Measurements from ENCODE around the gene LOC101059915.

Gene LOC101059915

DNA sequence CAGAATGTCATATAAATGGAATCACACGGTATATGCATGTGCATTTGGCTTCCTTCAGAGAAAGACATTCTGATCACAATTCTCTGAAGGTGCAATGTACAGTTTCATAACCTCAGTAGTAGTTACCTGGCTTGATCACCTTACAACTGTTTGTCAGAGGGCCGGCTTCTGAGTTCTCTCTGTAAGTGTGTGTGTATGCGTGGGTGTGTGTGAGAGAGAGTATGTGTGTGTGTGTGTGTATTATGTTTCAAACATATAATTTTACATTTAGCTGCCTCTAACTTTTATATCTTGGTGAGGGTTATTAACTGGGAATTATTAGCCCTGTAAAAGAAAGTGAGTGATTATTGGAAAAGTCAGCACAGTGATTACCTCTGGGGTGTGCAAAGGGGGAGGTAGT is 8.0 kb upstream of the LOC101059915 start (continued):
- no peak for TF ChIP-seq E2F8 (IDR thresholded peaks at IDR 0.05; ENCODE audit: low read depth, partially characterized antibody)
- TF ChIP-seq, protein P1, sequence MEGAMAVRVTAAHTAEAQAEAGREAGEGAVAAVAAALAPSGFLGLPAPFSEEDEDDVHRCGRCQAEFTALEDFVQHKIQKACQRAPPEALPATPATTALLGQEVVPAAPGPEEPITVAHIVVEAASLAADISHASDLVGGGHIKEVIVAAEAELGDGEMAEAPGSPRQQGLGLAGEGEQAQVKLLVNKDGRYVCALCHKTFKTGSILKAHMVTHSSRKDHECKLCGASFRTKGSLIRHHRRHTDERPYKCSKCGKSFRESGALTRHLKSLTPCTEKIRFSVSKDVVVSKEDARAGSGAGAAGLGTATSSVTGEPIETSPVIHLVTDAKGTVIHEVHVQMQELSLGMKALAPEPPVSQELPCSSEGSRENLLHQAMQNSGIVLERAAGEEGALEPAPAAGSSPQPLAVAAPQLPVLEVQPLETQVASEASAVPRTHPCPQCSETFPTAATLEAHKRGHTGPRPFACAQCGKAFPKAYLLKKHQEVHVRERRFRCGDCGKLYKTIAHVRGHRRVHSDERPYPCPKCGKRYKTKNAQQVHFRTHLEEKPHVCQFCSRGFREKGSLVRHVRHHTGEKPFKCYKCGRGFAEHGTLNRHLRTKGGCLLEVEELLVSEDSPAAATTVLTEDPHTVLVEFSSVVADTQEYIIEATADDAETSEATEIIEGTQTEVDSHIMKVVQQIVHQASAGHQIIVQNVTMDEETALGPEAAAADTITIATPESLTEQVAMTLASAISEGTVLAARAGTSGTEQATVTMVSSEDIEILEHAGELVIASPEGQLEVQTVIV (IDR thresholded peaks at IDR 0.05; ENCODE audit: borderline replicate concordance, partially characterized antibody): no peak
- TF ChIP-seq, protein P2, sequence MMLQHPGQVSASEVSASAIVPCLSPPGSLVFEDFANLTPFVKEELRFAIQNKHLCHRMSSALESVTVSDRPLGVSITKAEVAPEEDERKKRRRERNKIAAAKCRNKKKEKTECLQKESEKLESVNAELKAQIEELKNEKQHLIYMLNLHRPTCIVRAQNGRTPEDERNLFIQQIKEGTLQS (IDR thresholded peaks at IDR 0.05; ENCODE audit: borderline replicate concordance, extremely low read depth, low read depth, low read length): no peak

GRCh38 chrX:71659959-71660358 is 7.4 kb upstream of the LOC101059915 start:
- intact Hi-C loops (cut with micrococcal nuclease; ENCODE audit: unreplicated experiment): no loop called here
- Histone ChIP-seq H2AFZ (ENCODE audit: control insufficient read depth, low read depth, low read length) (no peak overlapping the region), H3K27ac (ENCODE audit: control insufficient read depth, insufficient read depth) (no peak overlapping the region), H3K9me3 (replicated peaks; ENCODE audit: control insufficient read depth, insufficient read depth, low read length) (no peaks in the 10 kb centered on the region), H3K27me3 (replicated peaks in 1 of 2; ENCODE audit: control insufficient read depth in 2 of 2, insufficient read depth in 2 of 2, low read length in 1 of 2) (no peaks in the 10 kb centered on the region), H3K4me1 (ENCODE audit: control insufficient read depth, insufficient read depth, low read length) (peaks cover 5% of the 10 kb centered on the region), H3K4me2 (ENCODE audit: control insufficient read depth, insufficient read depth) (no peak overlapping the region), H3K79me2 (ENCODE audit: control insufficient read depth, insufficient read depth, low read length) (no peaks in the 10 kb centered on the region), H4K20me1 (ENCODE audit: control insufficient read depth, insufficient read depth) (no peaks in the 10 kb centered on the region), H3K4me3 (no peak overlapping the region), H3K36me3 (ENCODE audit: control insufficient read depth in 2 of 2, insufficient read depth in 2 of 2, low read length in 1 of 2) (no peaks in the 10 kb centered on the region), H3K9ac (ENCODE audit: control insufficient read depth, insufficient read depth, low read length) (no peak overlapping the region)
- ChIA-PET RAD21 (ENCODE audit: unreplicated experiment) (no interaction called here), POLR2A (no interaction called here), CTCF (no interaction called here), SMC1A (ENCODE audit: uncharacterized antibody, unreplicated experiment) (no interaction called here)
- DNase-seq (ENCODE audit: low read depth, low spot score): no peak
- TF ChIP-seq RELA (IDR thresholded peaks at IDR 0.05; ENCODE audit: borderline replicate concordance, partially characterized antibody) (no peak), NFXL1 (IDR thresholded peaks at IDR 0.05; ENCODE audit: borderline replicate concordance) (no peak), TBL1XR1 (IDR thresholded peaks at IDR 0.05; ENCODE audit: low read depth, low read length) (no peak), IKZF1 (conservative IDR thresholded peaks at IDR 0.05) (no peak), NRF1 (conservative IDR thresholded peaks at IDR 0.05; ENCODE audit: low read depth, low read length) (no peak), HDAC6 (IDR thresholded peaks at IDR 0.05; ENCODE audit: unreplicated experiment) (no peak), PRDM15 (CRISPR knock-in tag; IDR thresholded peaks at IDR 0.05) (no peak), IKZF2 (IDR thresholded peaks at IDR 0.05) (no peak), CREB1 (IDR thresholded peaks at IDR 0.05; ENCODE audit: low read depth) (no peak), SRF (IDR thresholded peaks at IDR 0.05; ENCODE audit: low read depth in 2 of 2, low read length in 2 of 2) (no peak)
- in situ Hi-C loops (cut with MboI): loop anchor here (25.0 kb wide), 2 partner anchors 202 to 873 kb away; no protein-coding TSS in a partner anchor
- no TSS peak for BruUV-seq (replicated peaks)
- no peak for FAIRE-seq
- no peak for ATAC-seq
- WGBS (ENCODE audit: insufficient coverage, insufficient replicate concordance, low lambda C conversion rate, missing lambda C conversion rate): 89% methylated on average over 4 of the region's 6 CpGs
